Gastroesophageal sphincter (tissue), 3 donors: ENCODE measurements around the gene SLC22A2.

Experiments
- CTCF ChIP-seq, 4 experiments: fragments of 200-600 bp in 2 of 4; fragments of 450-650 bp in 2 of 4; sonication (generic) in 1 of 4; IDR thresholded peaks; one replicate each; pipeline ENCODE4 v1.5.1; 2017 to 2019; ENCODE audit warnings: antibody characterized with exemption in 4 of 4, mild to moderate bottlenecking in 2 of 4, moderate library complexity in 2 of 4
- POLR2AphosphoS5 ChIP-seq: sonication (generic); formaldehyde crosslinking; IDR thresholded peaks from one replicate; pipeline ENCODE4 v1.6.1; 2017; ENCODE audit warnings: antibody characterized with exemption

- TF ChIP-seq CTCF (IDR thresholded peaks at IDR 0.05) (no peak), POLR2AphosphoS5 (no peak)
Measured at GRCh38 chr6:160194808-160195207, 63.8 kb downstream of the SLC22A2 start.
